ENCODE results near the gene WHRN.

WHRN gene

DNA sequence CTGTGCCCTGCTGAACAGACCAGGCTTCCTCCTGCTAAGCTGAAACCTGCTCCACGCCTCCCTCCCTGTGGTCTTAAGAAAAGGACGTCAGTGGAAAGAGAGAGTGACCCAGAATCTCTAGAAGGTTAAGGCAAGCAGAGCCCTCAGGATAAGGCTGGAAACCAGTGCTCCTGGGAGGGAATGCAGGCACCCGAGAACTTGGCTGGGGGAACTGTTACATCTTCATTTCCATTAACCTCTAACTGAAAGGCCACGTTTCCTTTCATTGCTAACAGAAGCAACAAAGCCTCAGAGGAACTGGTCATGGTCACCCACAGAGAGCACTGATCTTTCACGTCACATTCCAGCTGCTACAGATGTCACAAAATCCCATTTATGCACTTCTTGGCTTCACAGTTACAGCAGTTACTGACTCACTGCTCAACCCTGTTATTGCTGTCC is 91.4 kb downstream of the WHRN start:
- no peak for DNase-seq

GRCh38 chr9:114412048-114412683 is 93.1 kb downstream of the WHRN start:
- no peak for DNase-seq

DNA sequence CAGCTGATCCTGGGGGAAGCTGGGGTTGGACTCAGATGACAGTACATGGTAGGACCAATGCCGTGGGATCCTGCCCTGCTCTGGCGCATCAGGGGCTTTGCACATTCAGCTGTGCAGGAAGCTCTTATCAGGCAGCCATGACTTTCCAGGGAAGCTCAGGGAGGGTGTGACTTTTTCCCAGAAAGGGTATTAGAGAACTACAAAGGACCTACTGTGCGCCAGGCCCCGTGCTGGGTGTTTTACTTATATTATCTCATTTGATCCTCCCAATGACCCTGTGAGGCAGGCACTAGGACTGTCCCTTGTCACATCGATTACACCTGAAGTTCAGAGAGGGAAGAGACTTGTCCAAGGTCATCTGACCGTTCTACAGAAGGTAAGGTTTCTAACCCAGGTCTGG is 93.8 kb downstream of the WHRN start:
- DNase-seq, result no peak

- DNase-seq, result no peak
These were observed 94.4 kb downstream of the WHRN start for GRCh38 chr9:114410910-114411309.

- DNase-seq, result no peak
These were observed 95.4 kb downstream of the WHRN start for GRCh38 chr9:114409842-114410241.

DNA sequence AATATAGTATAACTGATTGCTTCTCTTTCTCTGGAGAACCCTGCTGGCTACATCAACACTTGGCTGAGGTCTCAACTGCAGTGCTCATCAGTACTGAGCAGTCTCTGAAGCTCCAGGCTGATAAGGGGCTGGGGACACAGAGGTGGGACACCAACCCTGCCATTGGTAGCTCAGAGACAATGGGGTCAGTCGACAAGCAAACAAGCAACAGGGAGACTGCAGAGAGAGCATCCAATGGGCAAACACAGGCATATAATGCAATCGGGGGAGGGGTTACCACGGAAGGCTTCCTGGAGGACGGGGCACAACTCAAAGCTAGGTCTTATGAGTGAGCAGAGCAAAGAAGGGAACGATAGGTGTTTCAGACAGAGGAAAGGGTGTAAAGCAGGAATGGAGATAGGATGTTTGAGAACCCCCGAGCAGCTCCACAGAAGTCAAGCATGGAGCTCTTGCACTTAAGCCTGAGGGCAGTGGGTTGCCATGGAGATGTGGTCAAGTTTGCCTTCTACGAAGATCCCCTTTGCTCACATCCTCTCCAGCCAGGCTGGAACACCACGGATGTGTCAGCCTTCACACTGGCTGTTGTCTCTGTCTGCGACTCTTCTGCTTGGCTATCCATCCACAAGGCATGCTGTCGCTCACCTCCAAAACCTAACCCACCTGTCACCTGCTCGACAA is 96.0 kb downstream of the WHRN start:
- no peak for DNase-seq

- DNase-seq, result no peak
These were observed 96.6 kb downstream of the WHRN start for GRCh38 chr9:114408645-114409044.

DNA sequence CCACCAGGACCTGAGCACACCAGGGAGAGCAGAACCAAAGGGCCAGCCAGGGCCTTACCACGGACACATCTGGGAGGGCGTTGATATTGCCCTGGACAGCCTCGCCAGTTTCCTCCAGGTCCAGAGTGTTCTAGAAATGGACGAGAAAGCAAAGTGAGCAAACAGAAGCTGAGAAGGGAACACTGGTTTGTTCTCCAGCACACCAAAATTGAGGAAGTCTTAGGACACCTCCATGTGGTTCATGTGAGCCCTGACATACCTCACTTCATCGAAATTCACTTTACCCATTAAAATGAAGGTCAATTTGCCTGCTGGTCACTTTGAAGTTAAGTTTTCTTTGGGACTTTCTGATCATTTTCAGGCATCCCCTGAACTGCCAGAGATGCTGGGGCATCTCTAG is 97.4 kb downstream of the WHRN start:
- DNase-seq, result no peak

GRCh38 chr9:114406441-114406840 is 98.8 kb downstream of the WHRN start:
- no peak for DNase-seq

DNA sequence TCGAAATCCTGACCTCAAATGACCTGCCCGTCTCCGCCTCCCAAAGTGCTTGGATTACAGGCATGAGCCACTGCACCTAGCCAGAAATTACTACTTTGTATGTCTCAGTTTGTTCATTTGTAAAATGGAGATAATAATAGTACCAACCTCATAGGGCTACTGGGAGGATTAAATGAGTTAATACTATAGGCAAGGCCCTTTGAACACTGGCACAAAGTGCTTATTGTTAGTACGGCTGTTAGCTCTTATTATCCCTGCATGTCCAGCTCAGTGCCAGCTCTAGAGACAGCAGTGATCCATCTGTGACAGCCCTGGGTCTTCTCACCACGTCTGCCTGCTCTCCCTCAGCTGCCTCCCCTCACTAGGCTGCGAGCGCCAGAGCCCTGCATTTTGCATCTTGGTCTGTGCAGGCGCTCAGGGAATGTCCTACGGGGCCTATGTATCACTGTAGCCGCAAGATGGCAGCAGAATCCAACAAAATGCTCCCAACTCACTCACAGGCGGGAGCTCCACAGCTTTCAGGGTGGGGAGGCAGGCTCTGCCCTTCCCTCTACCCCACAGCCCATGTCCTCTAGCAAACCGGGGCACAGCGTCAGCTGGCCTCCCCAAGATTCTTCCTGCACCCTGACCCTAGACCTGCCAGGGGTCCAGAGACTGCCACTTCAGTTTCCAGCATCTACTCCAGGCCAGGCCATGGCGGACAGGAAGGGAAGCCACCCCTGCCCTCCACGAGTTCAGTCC is 99.8 kb downstream of the WHRN start:
- peak; percentile 68 for DNase-seq

DNA sequence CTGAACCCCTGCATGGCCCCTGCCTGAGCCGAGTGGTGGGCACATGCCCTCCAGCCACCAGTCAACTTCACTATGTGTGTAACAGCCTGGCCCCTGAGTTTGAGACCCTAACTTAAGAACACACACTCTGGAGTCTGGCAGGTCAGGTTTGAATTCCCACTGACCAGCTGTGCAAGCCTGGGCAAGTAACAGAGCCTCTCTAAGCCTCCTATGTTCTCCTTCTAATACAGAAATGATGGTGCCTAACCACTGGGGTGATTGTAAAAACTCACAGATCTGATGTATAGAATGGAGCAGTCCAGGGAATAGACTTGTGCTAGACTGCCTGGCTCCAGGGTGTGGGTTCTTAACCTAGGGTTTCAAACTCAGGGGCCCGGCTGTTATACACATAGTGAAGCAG is 100.7 kb downstream of the WHRN start:
- DNase-seq, result no peak

GRCh38 chr9:114403153-114403756 is 102.0 kb downstream of the WHRN start:
- DNase-seq, result no peak

DNA sequence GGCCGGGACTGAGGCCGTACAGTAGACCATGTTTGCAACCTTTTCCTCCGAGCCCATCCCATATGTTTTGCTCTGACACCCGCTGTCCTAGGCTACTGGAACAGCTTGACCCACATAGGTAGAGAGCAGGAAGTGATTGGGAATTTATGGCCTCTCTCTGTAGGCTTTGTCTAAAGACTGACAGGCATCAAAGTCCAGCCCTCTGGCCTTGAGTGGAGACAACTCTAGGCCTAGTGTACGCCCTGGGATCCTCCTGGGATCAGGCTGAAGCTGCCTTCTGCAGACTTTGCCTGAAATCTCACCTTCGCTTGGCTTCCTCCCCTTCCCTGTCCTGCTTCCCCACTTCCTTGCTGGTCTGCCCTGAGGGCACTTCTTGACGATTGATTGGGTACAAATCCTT is 103.9 kb downstream of the WHRN start:
- DNase-seq, result no peak

DNA sequence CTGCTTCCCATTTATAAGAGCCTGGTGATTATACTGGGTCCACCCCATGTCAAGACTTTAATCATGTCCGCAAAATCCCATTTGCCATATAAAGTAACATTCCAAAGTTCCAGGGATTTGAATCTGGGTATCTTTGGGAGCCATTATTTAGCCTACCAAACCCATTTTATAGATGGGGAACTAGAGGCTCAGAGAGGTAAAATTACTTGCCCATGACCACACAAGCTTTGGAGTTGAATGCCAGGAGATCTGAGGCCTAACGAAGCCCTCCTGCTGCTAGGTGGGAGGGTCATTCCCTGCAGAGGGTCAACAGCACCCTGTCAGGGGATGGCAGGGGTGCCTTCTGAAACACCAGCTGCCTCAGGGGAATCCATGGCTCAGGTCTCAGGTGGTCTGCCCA is 104.5 kb downstream of the WHRN start:
- no peak for DNase-seq

GRCh38 chr9:114400219-114400618 is 105.1 kb downstream of the WHRN start:
- no peak for DNase-seq

GRCh38 chr9:114399381-114399780 is 105.9 kb downstream of the WHRN start:
- DNase-seq, result no peak

DNA sequence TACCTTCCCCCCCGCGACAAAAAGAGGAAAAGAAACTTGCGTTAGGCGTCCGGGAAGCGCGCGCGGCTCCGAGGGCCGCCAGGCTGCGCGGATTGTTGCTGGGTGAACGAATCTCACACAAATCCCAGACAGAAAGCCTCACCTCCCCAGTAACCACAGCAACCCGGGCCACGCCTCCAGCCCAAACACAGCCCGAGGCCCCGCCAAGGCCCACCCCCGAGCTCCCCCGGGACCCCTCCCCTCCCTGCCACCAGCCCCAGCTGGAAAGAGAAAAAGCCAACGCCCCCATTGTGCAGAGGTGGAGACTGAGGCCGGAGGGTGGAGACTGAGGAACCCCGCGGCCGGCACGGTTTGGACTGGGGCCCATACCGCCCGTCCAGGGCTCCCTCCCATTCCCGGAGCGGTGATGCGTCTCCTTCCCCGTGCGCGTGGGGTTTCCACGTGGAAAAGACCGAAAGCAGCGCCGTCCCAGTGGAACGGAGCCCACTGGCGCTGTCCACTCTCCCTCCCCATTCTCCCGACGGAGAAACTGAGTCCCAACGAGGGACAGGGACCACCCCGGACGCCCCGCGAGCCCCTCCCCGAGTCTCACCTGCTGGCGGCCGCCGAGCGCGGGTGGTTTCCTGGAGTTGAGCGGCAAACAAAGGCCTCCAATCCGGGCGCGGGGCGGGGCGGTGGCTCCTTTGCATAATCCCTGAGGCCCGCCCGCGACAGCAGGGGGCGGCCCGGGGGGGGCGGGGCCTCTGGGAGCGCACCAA is 107.2 kb downstream of the WHRN start:
- DNase-seq, result peak; percentile 94

DNA sequence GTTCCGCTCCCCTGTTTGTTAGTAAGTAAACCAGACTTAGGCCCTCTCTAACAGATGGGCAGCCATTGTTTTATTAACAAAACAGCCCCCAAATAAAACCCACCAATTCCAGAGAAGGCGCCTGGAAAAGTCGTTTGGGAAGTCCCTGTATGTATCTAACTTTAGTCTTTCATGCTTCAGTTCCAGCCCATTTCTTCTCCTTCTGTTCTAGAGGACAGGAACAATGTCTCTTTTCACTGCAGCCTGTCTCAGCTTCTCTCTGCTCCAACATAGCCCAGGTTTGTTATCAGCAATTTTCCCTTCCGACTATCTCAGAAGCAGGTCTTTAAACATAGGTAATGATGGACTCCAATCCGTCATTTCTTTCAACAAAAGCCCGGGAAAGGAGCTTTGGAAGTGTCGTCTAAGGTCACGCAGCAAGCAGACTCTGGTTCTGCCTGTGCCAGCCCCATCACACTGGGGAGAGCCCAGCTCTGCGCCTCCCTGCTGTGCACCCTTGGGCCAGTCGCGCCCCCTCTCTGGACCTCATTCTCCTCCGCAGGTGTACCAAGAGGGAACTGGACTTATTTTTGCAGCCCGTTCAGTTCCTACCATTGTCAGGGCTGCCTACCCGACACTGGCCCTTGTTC is 107.9 kb downstream of the WHRN start:
- no peak for DNase-seq

DNA sequence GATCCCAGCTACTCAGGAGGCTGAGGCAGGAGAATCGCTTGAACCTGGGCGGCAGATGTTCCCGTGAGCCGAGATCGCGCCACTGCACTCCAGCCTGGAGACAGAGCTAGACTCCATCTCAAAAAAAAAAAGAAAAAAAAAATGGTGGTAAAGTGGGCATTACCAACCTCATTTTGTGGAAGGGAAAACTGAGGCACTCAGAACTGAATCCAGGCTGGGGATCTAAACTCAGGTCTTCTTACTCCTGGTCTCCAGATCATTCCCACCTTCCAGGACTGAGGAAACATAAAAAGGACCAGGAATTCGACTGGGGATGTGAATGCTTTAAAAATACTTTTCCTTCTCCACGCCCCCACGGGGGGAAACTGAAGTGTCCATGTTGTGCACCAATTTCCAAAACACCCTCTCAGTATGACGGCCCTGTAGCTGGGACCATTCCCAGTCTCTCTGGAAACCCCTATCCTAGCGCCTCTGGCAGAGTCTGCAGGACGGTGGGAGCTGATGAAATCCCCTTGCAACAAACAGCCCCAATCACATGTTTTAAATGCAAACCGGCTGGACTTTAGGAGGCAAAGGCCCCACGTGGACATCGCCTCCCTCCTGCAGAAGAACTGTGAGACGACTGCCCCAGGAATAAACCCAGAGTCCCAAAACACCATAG is 108.6 kb downstream of the WHRN start:
- DNase-seq, result no peak

DNA sequence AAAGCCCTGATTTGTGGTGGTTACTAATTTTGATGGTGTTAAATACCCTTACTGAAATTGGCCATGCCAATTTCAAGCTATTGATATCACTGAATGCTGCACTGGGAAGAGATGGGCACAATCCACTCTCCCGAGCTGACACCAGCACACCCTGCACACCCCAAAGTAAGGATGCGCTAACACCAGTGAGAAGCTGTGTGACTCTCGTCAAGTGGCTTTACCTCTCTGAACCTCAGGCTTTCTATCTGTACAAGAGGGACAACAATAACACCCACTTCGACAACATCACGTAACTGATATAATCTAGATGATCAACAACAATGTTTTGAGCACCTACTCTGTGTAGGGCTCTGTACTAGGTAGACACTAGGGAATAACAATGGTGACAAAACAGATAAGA is 109.5 kb downstream of the WHRN start:
- no peak for DNase-seq

GRCh38 chr9:114395334-114395617 is 110.0 kb downstream of the WHRN start:
- DNase-seq, result no peak
